ENCODE measurements around the gene SYNE1.
"Not testable (repeated sequence)": the region's sequence is repeated elsewhere in the genome, so short reads cannot be mapped to it uniquely, and the experiment has no call there.

The SYNE1 gene

GRCh38 chr6:152423216-152424103 lies 213.7 kb downstream of the SYNE1 start:
- DNase-seq (ENCODE audit: low spot score), result no peak

GRCh38 chr6:152421496-152421895 lies 215.7 kb downstream of the SYNE1 start:
- DNase-seq (ENCODE audit: low spot score), result not testable (repeated sequence)

- no peak for DNase-seq (ENCODE audit: low spot score)
These were observed 216.5 kb downstream of the SYNE1 start for GRCh38 chr6:152420696-152421095.

GRCh38 chr6:152418551-152418950 lies 218.6 kb downstream of the SYNE1 start:
- no peak for DNase-seq (ENCODE audit: low spot score)

GRCh38 chr6:152416652-152417051 lies 220.5 kb downstream of the SYNE1 start:
- no peak for DNase-seq (ENCODE audit: low spot score)

GRCh38 chr6:152404936-152405595 lies 232.1 kb downstream of the SYNE1 start:
- no peak for DNase-seq (ENCODE audit: low spot score)

- no peak for DNase-seq (ENCODE audit: low spot score)
These were observed 232.9 kb downstream of the SYNE1 start for GRCh38 chr6:152404086-152404857.

- DNase-seq (ENCODE audit: low spot score), result no peak
These were observed 234.4 kb downstream of the SYNE1 start for GRCh38 chr6:152402791-152403190.

- DNase-seq (ENCODE audit: low spot score), result no peak
These were observed 235.2 kb downstream of the SYNE1 start for GRCh38 chr6:152401978-152402377.

GRCh38 chr6:152399399-152399798 lies 237.8 kb downstream of the SYNE1 start:
- DNase-seq (ENCODE audit: low spot score), result no peak

GRCh38 chr6:152398993-152399392 lies 238.2 kb downstream of the SYNE1 start:
- no peak for DNase-seq (ENCODE audit: low spot score)

- no peak for DNase-seq (ENCODE audit: low spot score)
These were observed 238.8 kb downstream of the SYNE1 start for GRCh38 chr6:152398316-152398715.

GRCh38 chr6:152394303-152394702 lies 242.9 kb downstream of the SYNE1 start:
- no peak for DNase-seq (ENCODE audit: low spot score)

- no peak for DNase-seq (ENCODE audit: low spot score)
These were observed 245.8 kb downstream of the SYNE1 start for GRCh38 chr6:152391179-152391880.

- DNase-seq (ENCODE audit: low spot score), result no peak
These were observed 250.1 kb downstream of the SYNE1 start for GRCh38 chr6:152387091-152387490.

GRCh38 chr6:152386131-152386530 lies 251.0 kb downstream of the SYNE1 start:
- no peak for DNase-seq (ENCODE audit: low spot score)

GRCh38 chr6:152380993-152381898 lies 255.9 kb downstream of the SYNE1 start:
- no peak for DNase-seq (ENCODE audit: low spot score)

GRCh38 chr6:152380351-152380767 lies 256.8 kb downstream of the SYNE1 start:
- no peak for DNase-seq (ENCODE audit: low spot score)

- DNase-seq (ENCODE audit: low spot score), result no peak
These were observed 257.7 kb downstream of the SYNE1 start for GRCh38 chr6:152379423-152379822.

- no peak for DNase-seq (ENCODE audit: low spot score)
These were observed 259.0 kb downstream of the SYNE1 start for GRCh38 chr6:152378169-152378568.

GRCh38 chr6:152375197-152375596 lies 262.0 kb downstream of the SYNE1 start:
- DNase-seq (ENCODE audit: low spot score), result no peak

All from CD4-positive, alpha-beta T cell treated with Interleukin-2 at 100 ng/mL for 4 hours (primary cell).